HPDE6-E6E7 (cell line): Measurements from ENCODE around the gene PODNL1.
A peak's percentile ranks its signal among the peaks of the same experiment; 100 is the strongest.

Experiments
- DNase-seq: peaks from one replicate; pipeline ENCODE4 v3.0.0; 2011; ENCODE audit warnings: missing footprints; ENCODE audit errors: extremely low spot score

Gene PODNL1, protein sequence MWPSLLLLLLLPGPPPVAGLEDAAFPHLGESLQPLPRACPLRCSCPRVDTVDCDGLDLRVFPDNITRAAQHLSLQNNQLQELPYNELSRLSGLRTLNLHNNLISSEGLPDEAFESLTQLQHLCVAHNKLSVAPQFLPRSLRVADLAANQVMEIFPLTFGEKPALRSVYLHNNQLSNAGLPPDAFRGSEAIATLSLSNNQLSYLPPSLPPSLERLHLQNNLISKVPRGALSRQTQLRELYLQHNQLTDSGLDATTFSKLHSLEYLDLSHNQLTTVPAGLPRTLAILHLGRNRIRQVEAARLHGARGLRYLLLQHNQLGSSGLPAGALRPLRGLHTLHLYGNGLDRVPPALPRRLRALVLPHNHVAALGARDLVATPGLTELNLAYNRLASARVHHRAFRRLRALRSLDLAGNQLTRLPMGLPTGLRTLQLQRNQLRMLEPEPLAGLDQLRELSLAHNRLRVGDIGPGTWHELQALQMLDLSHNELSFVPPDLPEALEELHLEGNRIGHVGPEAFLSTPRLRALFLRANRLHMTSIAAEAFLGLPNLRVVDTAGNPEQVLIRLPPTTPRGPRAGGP

DNA sequence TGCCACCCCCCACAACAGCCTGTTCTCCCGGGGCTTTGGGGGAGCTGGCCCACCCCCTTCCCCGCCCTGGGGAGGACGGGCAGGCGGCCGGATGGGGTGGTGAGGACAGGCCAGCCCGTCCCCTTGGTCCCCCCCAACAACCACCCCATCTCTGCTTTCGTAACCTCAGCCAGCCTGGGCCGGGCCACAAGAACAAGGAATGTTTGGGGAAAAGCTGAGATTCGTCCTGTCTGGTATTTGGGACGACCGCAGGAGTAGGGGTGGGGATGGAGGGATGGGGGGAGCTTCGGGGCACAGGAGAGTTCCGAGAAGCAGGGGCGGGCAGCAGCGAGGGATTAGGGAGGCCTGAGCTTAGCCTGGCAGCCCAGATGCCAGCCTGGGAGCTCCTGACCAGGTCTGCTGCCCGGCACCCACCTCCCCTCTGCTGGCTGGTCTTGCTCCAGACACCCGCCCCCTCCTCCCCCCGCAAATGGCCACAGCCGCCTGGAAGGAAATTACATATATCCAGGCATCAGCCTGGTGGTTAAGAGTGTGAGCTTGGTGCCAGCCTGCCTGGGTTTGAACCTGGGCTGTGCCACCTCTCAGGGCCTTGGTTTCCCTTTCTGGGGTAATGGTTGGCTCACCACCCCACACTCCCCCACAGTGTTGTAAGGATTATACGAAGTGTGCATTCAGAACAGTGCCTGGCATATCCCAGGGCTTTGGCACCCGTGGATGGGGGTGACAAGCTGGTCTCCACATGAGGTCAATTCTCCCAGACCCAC is at the start of gene PODNL1:
TSS of gene PODNL1 (minus strand) at position 117 of the 764 bp plus-strand sequence. CDS start 236 bp downstream, outside the sequence.
- no peak for DNase-seq

DNA sequence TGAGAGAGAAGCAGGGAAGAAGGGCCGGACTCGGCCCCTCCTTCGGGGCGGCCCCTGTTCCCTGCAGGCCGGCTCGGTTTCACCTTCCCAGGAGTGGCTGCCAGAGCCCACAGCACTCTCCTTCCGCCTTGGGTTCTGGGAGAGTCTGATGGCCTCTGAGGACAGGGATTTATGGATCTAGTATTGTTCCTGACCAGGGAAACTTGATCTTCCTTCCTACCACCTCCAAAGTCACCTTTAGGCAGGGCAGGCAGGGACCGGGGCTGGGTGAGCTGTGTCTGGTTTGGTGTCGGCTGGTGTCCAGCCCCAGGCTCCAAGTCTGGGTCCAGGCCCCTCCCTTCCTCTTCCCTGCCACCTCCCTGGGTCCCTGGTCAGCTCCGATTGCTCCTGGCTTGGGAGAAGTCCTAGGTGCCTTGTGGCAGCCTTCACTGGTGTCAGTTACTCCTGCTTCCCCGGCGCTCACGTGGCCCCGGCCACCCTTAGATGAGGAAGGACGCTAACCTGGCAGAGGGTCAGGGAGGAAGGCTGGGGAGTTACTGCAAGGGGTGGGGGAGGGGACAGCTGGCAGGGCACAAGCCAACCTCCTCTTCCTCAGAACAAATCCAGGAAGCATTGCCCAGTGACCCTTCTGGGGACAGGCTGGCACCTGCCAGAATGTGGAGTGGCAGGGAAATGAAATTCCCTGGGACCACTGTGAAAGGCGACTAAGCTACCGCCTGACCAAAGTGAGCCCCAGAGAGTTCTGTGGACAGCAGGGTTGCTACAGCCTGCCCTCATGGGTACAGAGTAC is 49.1 kb upstream of the PODNL1 start:
- DNase-seq, result no peak

- peak; percentile 88 for DNase-seq
These were observed 48.2 kb upstream of the PODNL1 start for GRCh38 chr19:13986348-13986904.

- DNase-seq, result no peak
These were observed 47.6 kb upstream of the PODNL1 start for GRCh38 chr19:13985771-13986347.

- DNase-seq, result no peak
These were observed 46.9 kb upstream of the PODNL1 start for GRCh38 chr19:13984875-13985741.

GRCh38 chr19:13984186-13984585 is 46.0 kb upstream of the PODNL1 start:
- DNase-seq, result no peak

DNA sequence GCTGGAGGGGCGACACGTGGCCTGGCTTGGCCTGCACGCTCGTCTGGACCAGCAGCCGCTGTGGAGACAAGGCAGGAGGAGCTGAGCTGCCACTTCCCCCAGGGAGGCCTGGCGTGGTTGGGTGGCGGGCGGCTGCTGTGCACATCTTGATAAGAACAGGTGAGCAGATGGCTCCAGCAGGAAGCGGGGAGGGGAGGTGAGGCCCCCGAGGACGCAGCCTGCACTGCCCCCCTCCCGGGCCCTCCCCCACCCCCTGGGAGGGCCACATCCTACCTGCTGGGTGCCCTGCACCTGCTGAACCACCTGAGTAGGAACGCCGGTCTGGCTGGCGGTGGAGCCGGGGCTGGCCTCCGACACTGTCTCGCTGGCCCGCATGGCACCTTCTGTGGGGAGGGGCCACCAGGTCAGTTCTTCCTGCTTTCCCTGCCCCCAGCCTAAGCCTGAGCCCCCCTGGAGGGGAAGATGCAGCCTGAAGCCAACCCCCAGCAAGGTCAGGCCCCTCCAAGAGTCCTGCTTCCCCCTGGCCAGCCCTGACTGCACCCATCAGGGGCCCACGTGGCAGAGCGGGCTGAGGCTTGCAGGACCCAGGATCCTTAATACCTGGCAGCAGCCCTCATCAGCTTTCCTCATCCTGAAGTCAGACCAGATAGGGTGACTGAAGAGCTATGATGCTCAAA is 45.1 kb upstream of the PODNL1 start:
- DNase-seq, result no peak

- DNase-seq, result no peak
These were observed 44.6 kb upstream of the PODNL1 start for GRCh38 chr19:13982773-13983172.

GRCh38 chr19:13981988-13982501 is 43.8 kb upstream of the PODNL1 start:
- no peak for DNase-seq

GRCh38 chr19:13981467-13981866 is 43.2 kb upstream of the PODNL1 start:
- DNase-seq, result no peak

GRCh38 chr19:13981021-13981420 is 42.8 kb upstream of the PODNL1 start:
- DNase-seq, result no peak

DNA sequence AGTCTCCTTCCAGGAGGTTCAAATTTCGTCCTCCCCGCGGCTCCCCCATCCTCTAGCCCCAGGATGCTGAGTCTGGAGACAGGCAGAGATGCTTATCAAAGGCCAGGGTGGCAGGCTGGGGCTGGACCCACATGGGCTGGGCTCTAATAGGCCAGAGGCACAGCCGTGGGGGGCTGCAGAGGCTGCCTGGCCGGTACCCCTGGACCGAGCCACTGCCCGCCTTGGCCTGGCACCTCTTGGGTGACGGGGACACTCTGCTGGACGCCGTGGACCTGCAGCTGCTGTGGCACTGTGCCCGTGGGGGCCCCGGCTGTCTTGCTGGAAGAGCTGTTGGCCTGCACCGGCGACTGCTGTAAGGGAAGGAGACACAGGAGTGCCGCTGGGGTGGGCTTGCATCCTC is 42.1 kb upstream of the PODNL1 start:
- no peak for DNase-seq

DNA sequence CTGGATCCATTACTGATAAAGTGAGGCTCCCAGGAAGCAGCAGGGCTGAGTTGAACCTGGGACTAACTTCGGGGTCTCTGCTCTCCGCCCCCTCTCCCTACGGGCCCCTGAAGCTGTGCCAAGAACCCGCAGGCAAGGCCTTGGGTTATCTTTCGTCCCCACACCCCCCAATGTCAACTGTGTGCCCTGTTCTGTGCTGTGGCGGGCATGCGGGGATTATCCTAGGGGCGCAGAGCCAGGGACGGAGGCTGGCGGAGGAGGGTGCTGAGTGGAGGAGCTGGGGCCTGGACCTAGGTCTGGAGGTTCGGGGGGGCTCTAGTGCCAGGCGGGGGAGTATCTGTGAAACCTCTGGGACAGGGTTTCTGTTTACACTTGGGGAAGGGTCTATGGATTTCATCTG is 41.5 kb upstream of the PODNL1 start:
- DNase-seq, result no peak

- no peak for DNase-seq
These were observed 41.0 kb upstream of the PODNL1 start for GRCh38 chr19:13979244-13979615.

DNA sequence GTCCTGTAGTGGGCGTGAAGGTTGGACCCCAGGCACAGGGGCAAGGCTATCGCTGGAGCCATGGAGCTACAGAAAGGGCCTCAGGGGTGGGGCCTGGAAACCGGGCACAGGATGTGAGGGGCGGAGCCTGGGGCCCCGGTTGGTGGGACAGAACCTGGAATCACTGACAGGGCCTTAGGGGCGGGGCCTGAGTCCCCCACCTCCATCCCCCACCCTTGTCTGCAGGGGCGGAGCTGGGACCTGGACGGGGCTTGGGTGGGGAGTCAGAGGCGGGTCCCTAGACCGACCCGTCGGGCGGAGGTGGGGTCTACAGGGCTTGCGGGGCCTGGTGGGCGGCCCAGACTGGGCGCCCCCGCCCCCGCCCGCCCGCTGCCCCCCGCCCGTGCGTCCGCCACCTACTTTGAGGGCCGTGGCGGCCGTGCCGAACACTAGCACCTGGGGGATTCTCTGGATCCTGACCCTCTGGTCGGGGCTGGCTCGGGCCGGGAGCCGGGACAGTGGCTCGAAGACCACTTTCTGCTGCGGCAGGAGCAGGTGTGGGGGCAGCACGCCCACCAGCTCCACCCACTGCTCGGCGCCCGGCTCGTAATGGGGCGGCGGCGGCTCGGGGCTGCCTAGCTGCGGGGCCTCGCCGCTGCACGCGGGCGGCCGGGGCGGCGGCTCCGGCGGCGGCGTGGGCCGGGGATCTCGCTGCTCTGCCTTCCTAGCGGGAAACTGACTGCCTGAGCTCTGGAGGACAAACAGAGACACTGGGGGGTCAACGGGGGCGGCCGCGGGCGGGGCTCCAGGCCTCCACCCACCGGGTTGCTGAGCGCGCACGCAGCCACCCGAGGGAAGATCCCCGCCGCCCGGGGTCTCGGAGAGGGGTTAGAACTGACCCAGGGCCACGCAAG is 40.4 kb upstream of the PODNL1 start:
- no peak for DNase-seq

GRCh38 chr19:13977803-13978202 is 39.6 kb upstream of the PODNL1 start:
- no peak for DNase-seq

- DNase-seq, result no peak
These were observed 38.2 kb upstream of the PODNL1 start for GRCh38 chr19:13976446-13976845.

DNA sequence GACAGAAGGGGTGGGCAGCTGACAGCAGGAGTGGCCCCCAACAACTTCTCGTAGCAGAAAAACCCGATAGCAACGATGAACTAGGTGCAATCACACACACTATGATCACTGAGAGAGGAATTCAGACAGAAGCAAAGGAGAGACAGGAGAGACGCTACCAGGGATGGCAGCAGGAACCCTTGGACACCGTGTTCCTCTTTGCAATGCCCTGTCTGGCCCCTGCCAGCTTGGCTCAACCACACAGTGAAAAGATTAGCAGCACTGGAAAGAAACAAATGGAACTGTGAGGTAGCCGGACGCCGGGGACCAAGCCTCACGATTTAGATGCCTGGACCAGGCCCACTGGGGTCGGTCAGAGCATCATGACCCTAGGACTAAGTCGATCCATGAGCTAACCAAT is 37.7 kb upstream of the PODNL1 start:
- DNase-seq, result no peak
